ENCODE results near the gene BLOC1S6.

DNA sequence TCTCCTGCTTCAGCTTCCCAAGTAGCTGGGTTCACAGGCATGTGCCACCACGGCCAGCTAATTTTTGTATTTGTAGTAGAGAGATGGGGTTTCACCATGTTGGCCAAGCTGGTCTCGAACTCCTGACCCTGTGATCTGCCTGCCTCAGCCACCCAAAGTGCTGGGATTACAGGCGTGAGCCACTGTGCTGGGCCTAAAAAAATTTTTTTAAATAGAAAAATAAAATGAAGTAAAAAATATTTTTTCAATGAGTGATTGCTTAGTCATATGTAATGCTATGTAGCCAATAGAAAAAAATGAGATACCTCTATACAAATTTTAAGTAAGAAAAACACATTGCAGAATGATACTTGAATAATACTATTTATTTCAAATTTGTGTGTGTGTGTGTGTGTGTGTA is 36.7 kb upstream of the BLOC1S6 start:
- TF ChIP-seq SMC3 (IDR thresholded peaks at IDR 0.05; ENCODE audit: low read length) (no peak), NR3C1 (CRISPR knock-in tag; IDR thresholded peaks at IDR 0.05) (no peak), CTCF (CRISPR knock-in tag; IDR thresholded peaks at IDR 0.05) (no peak), ZBTB20 (CRISPR knock-in tag; IDR thresholded peaks at IDR 0.05; ENCODE audit: borderline replicate concordance, low read depth) (no peak), ZNF83 (CRISPR knock-in tag; IDR thresholded peaks at IDR 0.05; ENCODE audit: borderline replicate concordance) (no peak), TBL1XR1 (IDR thresholded peaks at IDR 0.05; ENCODE audit: borderline replicate concordance, low read length, partially characterized antibody) (no peak), BRF2 (CRISPR knock-in tag; IDR thresholded peaks at IDR 0.05) (no peak), ZNF883 (CRISPR knock-in tag; IDR thresholded peaks at IDR 0.05; ENCODE audit: not compliant biosample characterization) (no peak), CEBPZ (IDR thresholded peaks at IDR 0.05; ENCODE audit: low read length) (no peak)
- TF ChIP-seq, protein P1, sequence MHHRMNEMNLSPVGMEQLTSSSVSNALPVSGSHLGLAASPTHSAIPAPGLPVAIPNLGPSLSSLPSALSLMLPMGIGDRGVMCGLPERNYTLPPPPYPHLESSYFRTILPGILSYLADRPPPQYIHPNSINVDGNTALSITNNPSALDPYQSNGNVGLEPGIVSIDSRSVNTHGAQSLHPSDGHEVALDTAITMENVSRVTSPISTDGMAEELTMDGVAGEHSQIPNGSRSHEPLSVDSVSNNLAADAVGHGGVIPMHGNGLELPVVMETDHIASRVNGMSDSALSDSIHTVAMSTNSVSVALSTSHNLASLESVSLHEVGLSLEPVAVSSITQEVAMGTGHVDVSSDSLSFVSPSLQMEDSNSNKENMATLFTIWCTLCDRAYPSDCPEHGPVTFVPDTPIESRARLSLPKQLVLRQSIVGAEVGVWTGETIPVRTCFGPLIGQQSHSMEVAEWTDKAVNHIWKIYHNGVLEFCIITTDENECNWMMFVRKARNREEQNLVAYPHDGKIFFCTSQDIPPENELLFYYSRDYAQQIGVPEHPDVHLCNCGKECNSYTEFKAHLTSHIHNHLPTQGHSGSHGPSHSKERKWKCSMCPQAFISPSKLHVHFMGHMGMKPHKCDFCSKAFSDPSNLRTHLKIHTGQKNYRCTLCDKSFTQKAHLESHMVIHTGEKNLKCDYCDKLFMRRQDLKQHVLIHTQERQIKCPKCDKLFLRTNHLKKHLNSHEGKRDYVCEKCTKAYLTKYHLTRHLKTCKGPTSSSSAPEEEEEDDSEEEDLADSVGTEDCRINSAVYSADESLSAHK (CRISPR knock-in tag; IDR thresholded peaks at IDR 0.05; ENCODE audit: borderline replicate concordance): no peak

Measured in HepG2 (cell line).